GM23338 (cell line): ENCODE data around the gene SELENOW. TPM values are rescaled to one million over a fixed set of nuclear protein-coding genes. Genes with fewer than 3 reads are reported as not detected.

Source experiments
- ATAC-seq: fragments of 200-7000 bp; cut with Tn5 transposase; 3 replicates; pipeline ENCODE4 v1.9.1; 2020
- DNase-seq: peaks from one replicate; pipeline ENCODE4 v3.0.0-alpha.2; 2015; ENCODE audit warnings: low spot score
- H2AFZ ChIP-seq: fragments of 200-600 bp; sonication (generic); 2 replicates; pipeline ENCODE4 v1.8.0; 2016; ENCODE audit warnings: antibody characterized with exemption, mild to moderate bottlenecking, moderate library complexity
- H3F3A ChIP-seq: fragments of 200-600 bp; sonication (generic); replicated peaks from 2 replicates; pipeline ENCODE4 v1.8.0; 2017; ENCODE audit warnings: antibody characterized with exemption, mixed run types, low read depth
- H3K27ac ChIP-seq: fragments of 200-600 bp; sonication (generic); 2 replicates; pipeline ENCODE4 v1.6.1; 2016; ENCODE audit warnings: low read depth
- H3K27me3 ChIP-seq: fragments of 200-600 bp; sonication (generic); 2 replicates; pipeline ENCODE4 v1.8.0; 2016; ENCODE audit warnings: mild to moderate bottlenecking, mixed run types, moderate library complexity; ENCODE audit not compliant: insufficient read depth
- H3K36me3 ChIP-seq: fragments of 200-600 bp; sonication (generic); 2 replicates; pipeline ENCODE4 v1.8.0; 2016; ENCODE audit warnings: mild to moderate bottlenecking; ENCODE audit not compliant: insufficient read depth
- H3K4me1 ChIP-seq: fragments of 200-600 bp; sonication (generic); 2 replicates; pipeline ENCODE4 v1.8.0; 2016; ENCODE audit warnings: mild to moderate bottlenecking, moderate library complexity; ENCODE audit not compliant: insufficient read depth
- H3K4me2 ChIP-seq: fragments of 200-600 bp; sonication (generic); 2 replicates; pipeline ENCODE4 v1.7.1; 2017; ENCODE audit warnings: mixed run types
- H3K4me3 ChIP-seq: fragments of 200-600 bp; sonication (generic); 2 replicates; pipeline ENCODE4 v1.6.1; 2016; ENCODE audit warnings: mixed run types
- H3K79me2 ChIP-seq: fragments of 200-600 bp; sonication (generic); replicated peaks from 2 replicates; pipeline ENCODE4 v1.8.0; 2017; ENCODE audit warnings: mild to moderate bottlenecking; ENCODE audit not compliant: insufficient read depth
- H3K9me2 ChIP-seq: fragments of 200-600 bp; sonication (generic); 2 replicates; pipeline ENCODE4 v1.8.0; 2017; ENCODE audit not compliant: insufficient read depth
- H4K20me1 ChIP-seq: fragments of 200-600 bp; sonication (generic); replicated peaks from 2 replicates; pipeline ENCODE4 v1.8.0; 2017; ENCODE audit warnings: mild to moderate bottlenecking; ENCODE audit not compliant: insufficient read depth
- H3K27ac Mint-ChIP-seq: 2 replicates; pipeline ENCODE4 v1.8.0; 2020; ENCODE audit warnings: inconsistent platforms, mild to moderate bottlenecking, moderate library complexity, mixed read lengths
- H3K27me3 Mint-ChIP-seq: 3 replicates; pipeline ENCODE4 v1.8.0; 2022; ENCODE audit warnings: low read depth, mild to moderate bottlenecking, moderate library complexity, mixed read lengths, inconsistent platforms; ENCODE audit not compliant: insufficient read depth, poor library complexity
- H3K36me3 Mint-ChIP-seq: 3 replicates; pipeline ENCODE4 v1.8.0; 2021; ENCODE audit warnings: low read depth, mild to moderate bottlenecking, inconsistent platforms, moderate library complexity, mixed read lengths
- H3K4me1 Mint-ChIP-seq: 3 replicates; pipeline ENCODE4 v1.8.0; 2020; ENCODE audit warnings: mild to moderate bottlenecking, inconsistent platforms, mixed read lengths
- H3K4me3 Mint-ChIP-seq: 3 replicates; pipeline ENCODE4 v1.8.0; 2021; ENCODE audit warnings: moderate library complexity, mild to moderate bottlenecking, inconsistent platforms, mixed read lengths
- H3K9me3 Mint-ChIP-seq: 3 replicates; pipeline ENCODE4 v1.8.0; 2020; ENCODE audit warnings: moderate library complexity, mild to moderate bottlenecking, inconsistent platforms, mixed read lengths
- CREB1 ChIP-seq: fragments of 250-450 bp; sonication (Bioruptor Pico); IDR thresholded peaks from 2 replicates; pipeline ENCODE4 v1.5.0; 2020; ENCODE audit warnings: low read depth, mild to moderate bottlenecking, moderate library complexity
- ETS1 ChIP-seq: IDR thresholded peaks from 2 replicates; pipeline ENCODE4 v1.6.1; 2016; ENCODE audit warnings: antibody characterized with exemption
- EZH2 ChIP-seq: fragments of 200-600 bp; sonication (generic); IDR thresholded peaks from one replicate; pipeline ENCODE4 v1.8.0; 2017; ENCODE audit warnings: antibody characterized with exemption, mild to moderate bottlenecking, low read depth; ENCODE audit not compliant: unreplicated experiment
- EZH2phosphoT487 ChIP-seq: fragments of 200-600 bp; sonication (generic); IDR thresholded peaks from one replicate; pipeline ENCODE4 v1.8.1; 2018; ENCODE audit warnings: antibody characterized with exemption; ENCODE audit not compliant: unreplicated experiment
- JUNB ChIP-seq: IDR thresholded peaks from one replicate; pipeline ENCODE4 v1.6.1; 2016; ENCODE audit warnings: antibody characterized with exemption; ENCODE audit not compliant: unreplicated experiment
- NANOG ChIP-seq: IDR thresholded peaks from 2 replicates; pipeline ENCODE4 v1.6.1; 2016; ENCODE audit warnings: antibody characterized with exemption, borderline replicate concordance
- POLR2AphosphoS5 ChIP-seq: IDR thresholded peaks from 2 replicates; pipeline ENCODE4 v1.6.1; 2016; ENCODE audit warnings: antibody characterized with exemption, low read depth
- STAT1 ChIP-seq: IDR thresholded peaks from one replicate; pipeline ENCODE4 v1.6.1; 2016; ENCODE audit warnings: antibody characterized with exemption; ENCODE audit not compliant: unreplicated experiment
- ZNF331 ChIP-seq: fragments of 250-450 bp; sonication (Bioruptor Pico); IDR thresholded peaks from 2 replicates; pipeline ENCODE4 v1.5.0; 2020; ENCODE audit warnings: low read depth, mild to moderate bottlenecking, moderate library complexity
- polyA plus RNA-seq: library from polyadenylated mRNA; unstranded; fragments of >200 nt; fragmentation: Nextera tagmentation; extraction: Ambion mirVana; gene quantifications from 2 replicates; pipeline ENCODE4 v1.2.1, GENCODE V29; 2016
- total RNA-seq: library from RNA; depleted of rRNA; stranded (reverse); fragments of >200 nt; shearing (Covaris generic); gene quantifications from 2 replicates; pipeline ENCODE4 v1.2.3, GENCODE V29; 2014
- TF ChIP-seq, protein P1 (sequence below): IDR thresholded peaks from one replicate; pipeline ENCODE4 v1.6.1; 2018; ENCODE audit warnings: antibody characterized with exemption; ENCODE audit not compliant: unreplicated experiment

SELENOW gene
- total and polyA plus RNA-seq, 2 experiments from 2014 or later = 558 to 811 TPM

GRCh38 chr19:47756627-47756929, 21.9 kb upstream of the SELENOW start (continued):
- TF ChIP-seq, protein P1, sequence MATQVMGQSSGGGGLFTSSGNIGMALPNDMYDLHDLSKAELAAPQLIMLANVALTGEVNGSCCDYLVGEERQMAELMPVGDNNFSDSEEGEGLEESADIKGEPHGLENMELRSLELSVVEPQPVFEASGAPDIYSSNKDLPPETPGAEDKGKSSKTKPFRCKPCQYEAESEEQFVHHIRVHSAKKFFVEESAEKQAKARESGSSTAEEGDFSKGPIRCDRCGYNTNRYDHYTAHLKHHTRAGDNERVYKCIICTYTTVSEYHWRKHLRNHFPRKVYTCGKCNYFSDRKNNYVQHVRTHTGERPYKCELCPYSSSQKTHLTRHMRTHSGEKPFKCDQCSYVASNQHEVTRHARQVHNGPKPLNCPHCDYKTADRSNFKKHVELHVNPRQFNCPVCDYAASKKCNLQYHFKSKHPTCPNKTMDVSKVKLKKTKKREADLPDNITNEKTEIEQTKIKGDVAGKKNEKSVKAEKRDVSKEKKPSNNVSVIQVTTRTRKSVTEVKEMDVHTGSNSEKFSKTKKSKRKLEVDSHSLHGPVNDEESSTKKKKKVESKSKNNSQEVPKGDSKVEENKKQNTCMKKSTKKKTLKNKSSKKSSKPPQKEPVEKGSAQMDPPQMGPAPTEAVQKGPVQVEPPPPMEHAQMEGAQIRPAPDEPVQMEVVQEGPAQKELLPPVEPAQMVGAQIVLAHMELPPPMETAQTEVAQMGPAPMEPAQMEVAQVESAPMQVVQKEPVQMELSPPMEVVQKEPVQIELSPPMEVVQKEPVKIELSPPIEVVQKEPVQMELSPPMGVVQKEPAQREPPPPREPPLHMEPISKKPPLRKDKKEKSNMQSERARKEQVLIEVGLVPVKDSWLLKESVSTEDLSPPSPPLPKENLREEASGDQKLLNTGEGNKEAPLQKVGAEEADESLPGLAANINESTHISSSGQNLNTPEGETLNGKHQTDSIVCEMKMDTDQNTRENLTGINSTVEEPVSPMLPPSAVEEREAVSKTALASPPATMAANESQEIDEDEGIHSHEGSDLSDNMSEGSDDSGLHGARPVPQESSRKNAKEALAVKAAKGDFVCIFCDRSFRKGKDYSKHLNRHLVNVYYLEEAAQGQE = no peak
- TF ChIP-seq NANOG (no peak), EZH2 (no peak), ZNF331 (no peak), POLR2AphosphoS5 (no peak), STAT1 (no peak), EZH2phosphoT487 (no peak), JUNB (no peak), CREB1 (CRISPR knock-in tag) (no peak)

GRCh38 chr19:47756953-47757608, 21.4 kb upstream of the SELENOW start:
- Mint-ChIP-seq H3K36me3 (peaks cover 61% of the 10 kb centered on the region), H3K27ac (no peak overlapping the region), H3K9me3 (no peaks in the 10 kb centered on the region; the same call in 2 of the 3 replicates), H3K27me3 (peaks cover 16% of the 10 kb centered on the region), H3K4me3 (no peak overlapping the region), H3K4me1 (no peaks in the 10 kb centered on the region)
- no peak for ATAC-seq
- no peak overlapping the region for H3K27ac ChIP-seq
- no peak overlapping the region for H3K4me3 ChIP-seq
- no peak overlapping the region for H2AFZ ChIP-seq
- DNase-seq = no peak
- no peak for TF ChIP-seq POLR2AphosphoS5
- no peak for TF ChIP-seq ETS1
- TF ChIP-seq EZH2phosphoT487 = no peak
- H3K4me2 ChIP-seq = no peak overlapping the region
- no peaks in the 10 kb centered on the region for H3K9me2 ChIP-seq
- H3K4me1 ChIP-seq = no peaks in the 10 kb centered on the region
- H3K79me2 ChIP-seq = no peaks in the 10 kb centered on the region
- no peaks in the 10 kb centered on the region for H3K27me3 ChIP-seq
- 0 out of 2 replicates have a peak, but pooled peaks cover 4% of the 10 kb centered on the region for H4K20me1 ChIP-seq
- peaks cover 33% of the 10 kb centered on the region for H3K36me3 ChIP-seq
- peaks cover 23% of the 10 kb centered on the region for H3F3A ChIP-seq
